ENCODE data around the gene CARD11. TPM values are rescaled to one million over a fixed set of nuclear protein-coding genes. Genes with fewer than 3 reads are reported as not detected.

The CARD11 gene
- polyA plus RNA-seq, 1 experiment: not detected

DNA sequence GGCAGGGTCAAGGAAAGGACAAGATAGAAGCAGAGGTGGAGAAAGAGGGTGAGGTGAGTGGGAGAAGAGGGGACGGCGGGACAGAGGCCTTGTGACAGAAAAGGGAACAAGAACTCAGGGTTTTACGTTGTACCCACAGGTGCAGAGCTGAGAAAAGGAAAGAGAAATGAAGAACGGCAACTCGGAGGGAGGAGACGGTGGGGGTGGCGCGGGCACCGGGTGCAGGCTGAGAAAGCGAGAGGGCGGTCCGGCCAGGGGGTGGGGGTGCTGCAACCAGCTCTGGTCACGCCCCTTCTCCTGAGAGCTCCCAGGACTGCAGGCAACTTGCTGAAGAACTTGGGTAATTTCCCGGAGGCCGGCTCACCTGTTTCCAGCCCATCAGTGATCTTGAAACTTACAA, 65.3 kb downstream of the CARD11 start:
- ChIA-PET POLR2A (no interaction called here), CTCF (no interaction called here)
- Histone ChIP-seq H3K27me3 (ENCODE audit: control insufficient read depth, insufficient read depth, low read length) (no peaks in the 10 kb centered on the region), H3K4me3 (ENCODE audit: low read depth, low read length) (no peak overlapping the region), H3K36me3 (ENCODE audit: control insufficient read depth, insufficient read depth, low read length) (no peaks in the 10 kb centered on the region)
- DNase-seq (ENCODE audit: low read depth): no peak
- TF ChIP-seq, protein P1, sequence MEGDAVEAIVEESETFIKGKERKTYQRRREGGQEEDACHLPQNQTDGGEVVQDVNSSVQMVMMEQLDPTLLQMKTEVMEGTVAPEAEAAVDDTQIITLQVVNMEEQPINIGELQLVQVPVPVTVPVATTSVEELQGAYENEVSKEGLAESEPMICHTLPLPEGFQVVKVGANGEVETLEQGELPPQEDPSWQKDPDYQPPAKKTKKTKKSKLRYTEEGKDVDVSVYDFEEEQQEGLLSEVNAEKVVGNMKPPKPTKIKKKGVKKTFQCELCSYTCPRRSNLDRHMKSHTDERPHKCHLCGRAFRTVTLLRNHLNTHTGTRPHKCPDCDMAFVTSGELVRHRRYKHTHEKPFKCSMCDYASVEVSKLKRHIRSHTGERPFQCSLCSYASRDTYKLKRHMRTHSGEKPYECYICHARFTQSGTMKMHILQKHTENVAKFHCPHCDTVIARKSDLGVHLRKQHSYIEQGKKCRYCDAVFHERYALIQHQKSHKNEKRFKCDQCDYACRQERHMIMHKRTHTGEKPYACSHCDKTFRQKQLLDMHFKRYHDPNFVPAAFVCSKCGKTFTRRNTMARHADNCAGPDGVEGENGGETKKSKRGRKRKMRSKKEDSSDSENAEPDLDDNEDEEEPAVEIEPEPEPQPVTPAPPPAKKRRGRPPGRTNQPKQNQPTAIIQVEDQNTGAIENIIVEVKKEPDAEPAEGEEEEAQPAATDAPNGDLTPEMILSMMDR (IDR thresholded peaks at IDR 0.05; ENCODE audit: insufficient read depth, low read depth, low read length): no peak

DNA sequence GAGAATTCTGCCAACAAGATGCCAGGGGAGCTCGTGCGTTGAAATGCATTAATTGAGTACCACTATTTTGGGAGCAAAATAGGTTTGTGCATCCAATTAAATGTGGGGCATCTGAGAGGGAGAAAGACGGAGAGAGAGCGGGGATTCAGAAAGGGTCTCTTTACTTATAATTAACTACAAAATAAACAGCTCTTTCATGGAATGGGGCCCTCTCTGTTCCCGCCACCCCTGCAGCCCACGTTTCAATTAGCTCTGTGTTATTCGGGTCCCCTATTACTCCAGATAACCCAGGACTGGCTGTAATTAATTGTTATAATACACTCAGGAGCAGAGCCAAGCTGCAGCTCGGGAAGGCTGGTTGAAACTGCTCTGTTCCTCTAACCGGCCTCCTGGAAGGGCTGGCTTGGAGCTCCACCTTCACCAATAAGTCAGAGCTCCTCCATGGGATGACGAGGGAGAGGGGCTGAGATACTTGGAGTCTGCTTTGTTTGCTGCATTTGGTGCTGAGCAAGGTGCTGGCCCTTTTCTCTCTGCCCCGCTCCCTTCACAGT, 67.8 kb downstream of the CARD11 start:
- ChIA-PET CTCF (no interaction called here), POLR2A (no interaction called here)
- TF ChIP-seq, protein P1 (IDR thresholded peaks at IDR 0.05; ENCODE audit: insufficient read depth, low read depth, low read length): no peak
- no peak overlapping the region for H3K4me3 ChIP-seq (ENCODE audit: low read depth, low read length)
- DNase-seq (ENCODE audit: low read depth): no peak
- H3K36me3 ChIP-seq (ENCODE audit: control insufficient read depth, insufficient read depth, low read length): no peaks in the 10 kb centered on the region
- H3K27me3 ChIP-seq (ENCODE audit: control insufficient read depth, insufficient read depth, low read length): no peaks in the 10 kb centered on the region

DNA sequence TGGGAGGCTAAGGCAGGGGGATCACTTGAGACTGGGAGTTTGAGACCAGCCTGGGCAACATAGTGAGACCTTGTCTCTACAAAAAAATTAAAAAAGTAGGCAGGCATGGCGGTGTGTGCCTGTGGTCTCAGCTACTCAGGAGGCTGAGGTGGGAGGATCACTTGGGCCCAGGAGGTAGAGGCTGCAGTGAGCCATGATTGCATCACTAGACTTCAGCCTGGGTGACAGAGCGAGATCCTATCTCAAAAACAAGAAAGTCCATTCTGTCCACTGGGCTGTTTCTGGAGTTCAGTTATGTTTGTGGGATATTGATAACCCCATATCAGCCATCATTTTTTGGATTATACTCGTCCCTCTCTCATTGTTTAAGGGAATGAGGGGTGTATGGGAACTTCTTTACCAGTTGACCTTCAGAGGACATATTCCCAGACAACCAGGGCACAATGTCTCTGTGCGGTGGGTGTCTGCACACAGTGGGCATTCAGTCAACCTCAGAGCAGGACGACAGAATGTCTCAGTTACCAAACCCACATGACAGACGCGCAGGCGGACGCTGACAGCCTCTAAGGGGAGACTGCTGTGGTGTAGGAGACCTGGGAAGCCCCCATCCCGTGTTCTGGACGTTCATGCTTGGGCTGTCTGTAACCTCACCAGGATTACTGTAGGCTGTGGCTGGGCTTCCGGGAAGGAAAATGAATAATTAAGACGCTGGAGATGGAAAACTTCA, 69.4 kb downstream of the CARD11 start:
- CTCF ChIA-PET: no interaction called here
- POLR2A ChIA-PET: no interaction called here
- TF ChIP-seq, protein P1 (IDR thresholded peaks at IDR 0.05; ENCODE audit: insufficient read depth, low read depth, low read length): no peak
- no peak overlapping the region for H3K4me3 ChIP-seq (ENCODE audit: low read depth, low read length)
- H3K27me3 ChIP-seq (ENCODE audit: control insufficient read depth, insufficient read depth, low read length): no peaks in the 10 kb centered on the region
- H3K36me3 ChIP-seq (ENCODE audit: control insufficient read depth, insufficient read depth, low read length): no peaks in the 10 kb centered on the region
- DNase-seq (ENCODE audit: low read depth): no peak

DNA sequence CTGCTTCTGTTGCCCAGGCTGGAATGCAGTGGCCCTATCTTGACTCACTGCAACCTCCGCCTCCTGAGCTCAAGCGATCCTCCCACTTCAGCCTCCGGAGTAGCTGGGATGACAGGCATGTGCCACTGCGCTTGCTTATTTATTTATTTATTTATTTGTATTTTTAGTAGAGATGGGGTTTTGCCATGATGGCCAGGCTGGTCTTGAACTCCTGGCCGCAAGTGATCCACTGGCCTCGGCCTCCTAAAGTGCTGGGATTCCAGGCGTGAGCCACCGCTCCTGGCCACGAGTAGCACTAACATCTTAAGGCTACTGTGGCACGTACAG, 70.9 kb downstream of the CARD11 start:
- no peak overlapping the region for H3K4me3 ChIP-seq (ENCODE audit: low read depth, low read length)
- ChIA-PET CTCF (no interaction called here), POLR2A (no interaction called here)
- H3K36me3 ChIP-seq (ENCODE audit: control insufficient read depth, insufficient read depth, low read length): no peaks in the 10 kb centered on the region
- no peaks in the 10 kb centered on the region for H3K27me3 ChIP-seq (ENCODE audit: control insufficient read depth, insufficient read depth, low read length)
- TF ChIP-seq, protein P1 (IDR thresholded peaks at IDR 0.05; ENCODE audit: insufficient read depth, low read depth, low read length): no peak
- DNase-seq (ENCODE audit: low read depth): no peak

DNA sequence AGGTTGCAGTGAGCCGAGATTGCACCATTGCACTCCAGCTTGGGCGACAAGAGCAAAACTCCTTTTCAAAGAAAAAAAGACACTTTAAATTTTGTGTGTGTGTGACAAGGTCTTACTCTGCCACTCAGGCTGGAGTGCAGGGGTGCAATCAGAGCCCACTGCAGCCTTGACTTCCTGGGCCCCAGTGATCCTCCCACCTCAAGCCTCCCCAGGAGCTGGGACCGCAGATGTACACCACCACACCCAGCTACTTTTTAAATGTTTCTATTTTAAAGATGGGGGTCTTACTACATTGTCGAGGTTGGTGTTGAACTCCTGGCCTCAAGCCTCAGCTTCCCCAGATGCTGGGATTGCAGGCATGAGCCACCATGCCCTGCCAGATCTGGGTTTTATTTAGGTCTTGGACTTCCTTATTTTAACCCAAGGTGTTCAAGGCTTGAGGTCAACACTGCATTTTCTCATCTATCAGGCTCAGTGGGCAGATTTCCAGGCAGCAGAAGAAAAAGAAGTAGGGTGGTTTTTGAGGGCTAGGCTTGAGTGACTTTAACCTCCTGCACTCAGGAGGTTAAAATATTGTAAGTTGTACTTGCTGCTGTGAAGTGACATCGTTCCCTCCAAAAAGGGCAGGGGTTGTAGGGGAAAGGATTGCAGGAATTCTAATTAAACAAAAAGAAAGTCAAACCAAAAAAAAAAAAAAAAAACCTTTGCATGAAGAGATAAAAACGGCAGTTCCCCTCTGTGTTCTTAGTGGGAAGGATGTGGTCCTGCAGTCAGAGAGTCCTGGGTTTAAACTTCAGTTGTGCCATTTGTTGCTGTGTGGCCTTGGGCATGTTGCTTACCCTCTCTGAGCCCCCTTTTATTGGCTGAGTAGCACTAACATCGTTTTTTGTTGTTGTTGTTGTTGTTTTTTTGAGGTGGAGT, 71.5 kb downstream of the CARD11 start:
- H3K4me3 ChIP-seq (ENCODE audit: low read depth, low read length): no peak overlapping the region
- CTCF ChIA-PET: no interaction called here
- no peak for DNase-seq (ENCODE audit: low read depth)
- POLR2A ChIA-PET: no interaction called here
- H3K36me3 ChIP-seq (ENCODE audit: control insufficient read depth, insufficient read depth, low read length): no peaks in the 10 kb centered on the region
- no peaks in the 10 kb centered on the region for H3K27me3 ChIP-seq (ENCODE audit: control insufficient read depth, insufficient read depth, low read length)
- TF ChIP-seq, protein P1 (IDR thresholded peaks at IDR 0.05; ENCODE audit: insufficient read depth, low read depth, low read length): no peak

All from BJ (cell line).